ENCODE results near the gene COL28A1. TPM values are rescaled to one million over a fixed set of nuclear protein-coding genes. Genes with fewer than 3 reads are reported as not detected.

COL28A1 gene
- total RNA-seq, 1 donor from 2014 or later, result 0.16 TPM

- no peak overlapping the region for H3K4me3 Mint-ChIP-seq
- POLR2A ChIA-PET, result no interaction called here
- no peak overlapping the region for H3K27ac Mint-ChIP-seq
- no peak for ATAC-seq (ENCODE audit: low read depth)
- no peaks in the 10 kb centered on the region for H3K4me1 Mint-ChIP-seq
- intact Hi-C loops (cut with micrococcal nuclease), result no loop called here
- H3K27me3 Mint-ChIP-seq, result no peaks in the 10 kb centered on the region
- TF ChIP-seq CTCF (IDR thresholded peaks at IDR 0.05), result no peak
- H3K36me3 Mint-ChIP-seq (ENCODE audit: low read depth), result no peaks in the 10 kb centered on the region
- CTCF ChIA-PET, result no interaction called here
- H3K9me3 Mint-ChIP-seq, result no peaks in the 10 kb centered on the region
- DNase-seq, result no peak
Observed at GRCh38 chr7:7524121-7524520, 11.6 kb downstream of the COL28A1 start.

GRCh38 chr7:7522421-7522820, 13.3 kb downstream of the COL28A1 start:
- POLR2A ChIA-PET, result interaction anchor here (0.6 kb wide), 2 partner anchors 480 to 1073 kb away, joined by 3 to 6 read pairs; no protein-coding TSS in a partner anchor
- no peak for TF ChIP-seq CTCF (IDR thresholded peaks at IDR 0.05)

GRCh38 chr7:7521259-7521658, 14.4 kb downstream of the COL28A1 start:
- no peak for TF ChIP-seq CTCF (IDR thresholded peaks at IDR 0.05)
- POLR2A ChIA-PET, result no interaction called here
- no peaks in the 10 kb centered on the region for H3K9me3 Mint-ChIP-seq
- H3K36me3 Mint-ChIP-seq (ENCODE audit: low read depth), result no peaks in the 10 kb centered on the region
- intact Hi-C loops (cut with micrococcal nuclease), result no loop called here
- H3K27me3 Mint-ChIP-seq, result no peaks in the 10 kb centered on the region
- no peak overlapping the region for H3K27ac Mint-ChIP-seq
- DNase-seq (no peak), ATAC-seq (ENCODE audit: low read depth) (no peak)
- H3K4me3 Mint-ChIP-seq, result no peak overlapping the region
- H3K4me1 Mint-ChIP-seq, result no peaks in the 10 kb centered on the region
- CTCF ChIA-PET, result no interaction called here

More at GRCh38 chr7:7522421-7522820, 13.3 kb downstream of the COL28A1 start:
- no peak for DNase-seq
- Mint-ChIP-seq H3K36me3 (ENCODE audit: low read depth) (no peaks in the 10 kb centered on the region), H3K4me1 (no peaks in the 10 kb centered on the region), H3K9me3 (no peaks in the 10 kb centered on the region), H3K27me3 (no peaks in the 10 kb centered on the region), H3K4me3 (no peak overlapping the region), H3K27ac (no peak overlapping the region)
- intact Hi-C loops (cut with micrococcal nuclease), result no loop called here
- no peak for ATAC-seq (ENCODE audit: low read depth)
- CTCF ChIA-PET, result no interaction called here

- ATAC-seq (ENCODE audit: low read depth), result no peak
- POLR2A ChIA-PET, result interaction anchor here (0.6 kb wide), 1 partner anchor 78 kb away, joined by 4 read pairs; no protein-coding TSS in a partner anchor
- no peaks in the 10 kb centered on the region for H3K36me3 Mint-ChIP-seq (ENCODE audit: low read depth)
- no peaks in the 10 kb centered on the region for H3K9me3 Mint-ChIP-seq
- no peaks in the 10 kb centered on the region for H3K4me1 Mint-ChIP-seq
- H3K27ac Mint-ChIP-seq, result no peak overlapping the region
- intact Hi-C loops (cut with micrococcal nuclease), result no loop called here
- no peak for TF ChIP-seq CTCF (IDR thresholded peaks at IDR 0.05)
- no peak overlapping the region for H3K4me3 Mint-ChIP-seq
- no peak for DNase-seq
- no peaks in the 10 kb centered on the region for H3K27me3 Mint-ChIP-seq
- CTCF ChIA-PET, result no interaction called here
Observed at GRCh38 chr7:7519528-7519927, 16.1 kb downstream of the COL28A1 start.

- no peaks in the 10 kb centered on the region for H3K27me3 Mint-ChIP-seq
- H3K4me1 Mint-ChIP-seq, result no peaks in the 10 kb centered on the region
- DNase-seq (no peak), ATAC-seq (ENCODE audit: low read depth) (no peak)
- H3K27ac Mint-ChIP-seq, result no peak overlapping the region
- TF ChIP-seq CTCF (IDR thresholded peaks at IDR 0.05), result no peak
- intact Hi-C loops (cut with micrococcal nuclease), result no loop called here
- H3K4me3 Mint-ChIP-seq, result no peak overlapping the region
- ChIA-PET POLR2A (interaction anchor here (0.6 kb wide), 1 partner anchor 77 kb away, joined by 4 read pairs; no protein-coding TSS in a partner anchor), CTCF (no interaction called here)
- H3K36me3 Mint-ChIP-seq (ENCODE audit: low read depth), result no peaks in the 10 kb centered on the region
- H3K9me3 Mint-ChIP-seq, result no peaks in the 10 kb centered on the region
Observed at GRCh38 chr7:7519056-7519455, 16.6 kb downstream of the COL28A1 start.
